ENCODE results near the gene NYNRIN.

NYNRIN gene

GRCh38 chr14:24399447-24399822 lies 632 bp downstream of the NYNRIN start:
- FAIRE-seq (no peak), DNase-seq (ENCODE audit: insufficient read length, low spot score) (no peak)
- TF ChIP-seq SPI1 (IDR thresholded peaks at IDR 0.05; ENCODE audit: low read depth, low read length) = no peak

- no peak for DNase-seq (ENCODE audit: insufficient read length, low spot score)
- TF ChIP-seq POU2F2 (IDR thresholded peaks at IDR 0.05; ENCODE audit: low read depth, low read length) = no peak
- TF ChIP-seq POLR2AphosphoS5 (IDR thresholded peaks at IDR 0.05; ENCODE audit: low read depth, low read length) = no peak
- no peak for TF ChIP-seq POLR2A (IDR thresholded peaks at IDR 0.05; ENCODE audit: low read depth, low read length)
- no peak for TF ChIP-seq TAF1 (IDR thresholded peaks at IDR 0.05; ENCODE audit: low read depth, low read length)
- no peak for TF ChIP-seq SPI1 (IDR thresholded peaks at IDR 0.05; ENCODE audit: low read depth, low read length)
- TF ChIP-seq PAX5 (IDR thresholded peaks at IDR 0.05; ENCODE audit: insufficient read depth, low read length, severe bottlenecking) = no peak
- no peak for FAIRE-seq
Measured at GRCh38 chr14:24399999-24400718, 1.4 kb downstream of the NYNRIN start.

- FAIRE-seq (no peak), DNase-seq (ENCODE audit: insufficient read length, low spot score) (no peak)
- TF ChIP-seq SPI1 (IDR thresholded peaks at IDR 0.05; ENCODE audit: low read depth, low read length) (no peak), POLR2A (IDR thresholded peaks at IDR 0.05; ENCODE audit: low read depth, low read length) (no peak), POLR2AphosphoS5 (IDR thresholded peaks at IDR 0.05; ENCODE audit: low read depth, low read length) (no peak), PAX5 (IDR thresholded peaks at IDR 0.05; ENCODE audit: insufficient read depth, low read length, severe bottlenecking) (no peak), TAF1 (IDR thresholded peaks at IDR 0.05; ENCODE audit: low read depth, low read length) (no peak), POU2F2 (IDR thresholded peaks at IDR 0.05; ENCODE audit: low read depth, low read length) (no peak)
Measured at GRCh38 chr14:24401810-24402702, 3.3 kb downstream of the NYNRIN start.

- TF ChIP-seq PAX5 (IDR thresholded peaks at IDR 0.05; ENCODE audit: insufficient read depth, low read length, severe bottlenecking) (no peak), POLR2A (IDR thresholded peaks at IDR 0.05; ENCODE audit: low read depth, low read length) (no peak), POU2F2 (IDR thresholded peaks at IDR 0.05; ENCODE audit: low read depth, low read length) (no peak), TAF1 (IDR thresholded peaks at IDR 0.05; ENCODE audit: low read depth, low read length) (no peak), POLR2AphosphoS5 (IDR thresholded peaks at IDR 0.05; ENCODE audit: low read depth, low read length) (no peak), SPI1 (IDR thresholded peaks at IDR 0.05; ENCODE audit: low read depth, low read length) (no peak)
- DNase-seq (ENCODE audit: insufficient read length, low spot score) (no peak), FAIRE-seq (no peak)
Measured at GRCh38 chr14:24403294-24403998, 4.6 kb downstream of the NYNRIN start.

GRCh38 chr14:24404814-24405213 lies 6.0 kb downstream of the NYNRIN start:
- no peak for FAIRE-seq
- TF ChIP-seq SPI1 (IDR thresholded peaks at IDR 0.05; ENCODE audit: low read depth, low read length) = no peak
- no peak for TF ChIP-seq POU2F2 (IDR thresholded peaks at IDR 0.05; ENCODE audit: low read depth, low read length)
- no peak for TF ChIP-seq POLR2AphosphoS5 (IDR thresholded peaks at IDR 0.05; ENCODE audit: low read depth, low read length)
- no peak for TF ChIP-seq TAF1 (IDR thresholded peaks at IDR 0.05; ENCODE audit: low read depth, low read length)
- no peak for TF ChIP-seq PAX5 (IDR thresholded peaks at IDR 0.05; ENCODE audit: insufficient read depth, low read length, severe bottlenecking)
- no peak for TF ChIP-seq POLR2A (IDR thresholded peaks at IDR 0.05; ENCODE audit: low read depth, low read length)
- no peak for DNase-seq (ENCODE audit: insufficient read length, low spot score)

- DNase-seq (ENCODE audit: insufficient read length, low spot score) (no peak), FAIRE-seq (no peak)
- TF ChIP-seq SPI1 (IDR thresholded peaks at IDR 0.05; ENCODE audit: low read depth, low read length) = no peak
- no peak for TF ChIP-seq POLR2A (IDR thresholded peaks at IDR 0.05; ENCODE audit: low read depth, low read length)
- no peak for TF ChIP-seq POU2F2 (IDR thresholded peaks at IDR 0.05; ENCODE audit: low read depth, low read length)
- TF ChIP-seq TAF1 (IDR thresholded peaks at IDR 0.05; ENCODE audit: low read depth, low read length) = no peak
- TF ChIP-seq PAX5 (IDR thresholded peaks at IDR 0.05; ENCODE audit: insufficient read depth, low read length, severe bottlenecking) = no peak
- TF ChIP-seq POLR2AphosphoS5 (IDR thresholded peaks at IDR 0.05; ENCODE audit: low read depth, low read length) = no peak
Measured at GRCh38 chr14:24406416-24406815, 7.6 kb downstream of the NYNRIN start.

GRCh38 chr14:24407608-24408325 lies 9.0 kb downstream of the NYNRIN start:
- TF ChIP-seq PAX5 (IDR thresholded peaks at IDR 0.05; ENCODE audit: insufficient read depth, low read length, severe bottlenecking) = no peak
- no peak for TF ChIP-seq POLR2A (IDR thresholded peaks at IDR 0.05; ENCODE audit: low read depth, low read length)
- no peak for TF ChIP-seq POU2F2 (IDR thresholded peaks at IDR 0.05; ENCODE audit: low read depth, low read length)
- TF ChIP-seq POLR2AphosphoS5 (IDR thresholded peaks at IDR 0.05; ENCODE audit: low read depth, low read length) = no peak
- no peak for TF ChIP-seq TAF1 (IDR thresholded peaks at IDR 0.05; ENCODE audit: low read depth, low read length)
- TF ChIP-seq SPI1 (IDR thresholded peaks at IDR 0.05; ENCODE audit: low read depth, low read length) = no peak
- DNase-seq (ENCODE audit: insufficient read length, low spot score) (no peak), FAIRE-seq (no peak)

GRCh38 chr14:24408764-24409163 lies 10.0 kb downstream of the NYNRIN start:
- DNase-seq (ENCODE audit: insufficient read length, low spot score) (no peak), FAIRE-seq (no peak)
- TF ChIP-seq POLR2A (IDR thresholded peaks at IDR 0.05; ENCODE audit: low read depth, low read length) (no peak), TAF1 (IDR thresholded peaks at IDR 0.05; ENCODE audit: low read depth, low read length) (no peak), POU2F2 (IDR thresholded peaks at IDR 0.05; ENCODE audit: low read depth, low read length) (no peak)

- TF ChIP-seq POLR2A (IDR thresholded peaks at IDR 0.05; ENCODE audit: low read depth, low read length) (no peak), TAF1 (IDR thresholded peaks at IDR 0.05; ENCODE audit: low read depth, low read length) (no peak), POU2F2 (IDR thresholded peaks at IDR 0.05; ENCODE audit: low read depth, low read length) (no peak), PAX5 (IDR thresholded peaks at IDR 0.05; ENCODE audit: insufficient read depth, low read length, severe bottlenecking) (no peak), POLR2AphosphoS5 (IDR thresholded peaks at IDR 0.05; ENCODE audit: low read depth, low read length) (no peak), SPI1 (IDR thresholded peaks at IDR 0.05; ENCODE audit: low read depth, low read length) (no peak)
- no peak for FAIRE-seq
- no peak for DNase-seq (ENCODE audit: insufficient read length, low spot score)
Measured at GRCh38 chr14:24409192-24409591, 10.4 kb downstream of the NYNRIN start.

All from GM12891 (cell line).